H9 (cell line): ENCODE measurements around the gene TRAF5. TPM values are rescaled to one million over a fixed set of nuclear protein-coding genes. Genes with fewer than 3 reads are reported as not detected.
A peak's percentile ranks its signal among the peaks of the same experiment; 100 is the strongest.

Source experiments
- DNase-seq: peaks from one replicate; pipeline ENCODE4 v3.0.0-alpha.2; 2017
- H2AFZ ChIP-seq: one replicate; pipeline ENCODE4 v1.6.1; 2013; ENCODE audit warnings: mild to moderate bottlenecking, low read length, control low read depth, moderate library complexity
- H2AK5ac ChIP-seq: 2 replicates; pipeline ENCODE4 v1.6.1; 2013; ENCODE audit warnings: low read length, control low read depth, mixed read lengths; ENCODE audit not compliant: insufficient read length
- H2BK120ac ChIP-seq: one replicate; pipeline ENCODE4 v1.6.1; 2013; ENCODE audit warnings: low read depth, mild to moderate bottlenecking, low read length, control low read depth, inconsistent platforms; ENCODE audit not compliant: poor library complexity, severe bottlenecking
- H2BK12ac ChIP-seq: 2 replicates; pipeline ENCODE4 v1.6.1; 2013; ENCODE audit warnings: low read length, control low read depth, mixed read lengths, low read depth; ENCODE audit not compliant: insufficient read length
- H2BK15ac ChIP-seq: 2 replicates; pipeline ENCODE4 v1.6.1; 2013; ENCODE audit warnings: low read depth, low read length, control low read depth
- H2BK20ac ChIP-seq: one replicate; pipeline ENCODE4 v1.6.1; 2013; ENCODE audit warnings: low read depth, mild to moderate bottlenecking, low read length, control low read depth, inconsistent platforms; ENCODE audit not compliant: poor library complexity, severe bottlenecking
- H2BK5ac ChIP-seq: 2 replicates; pipeline ENCODE4 v1.6.1; 2013; ENCODE audit warnings: low read length, control low read depth, mixed read lengths; ENCODE audit not compliant: insufficient read length
- H3K14ac ChIP-seq: 2 replicates; pipeline ENCODE4 v1.6.1; 2013; ENCODE audit warnings: low read length, control low read depth; ENCODE audit not compliant: insufficient read depth
- H3K18ac ChIP-seq: 2 replicates; pipeline ENCODE4 v1.6.1; 2013; ENCODE audit warnings: low read depth, mild to moderate bottlenecking, mixed read lengths, low read length, control low read depth; ENCODE audit not compliant: insufficient read length
- H3K23ac ChIP-seq: 2 replicates; pipeline ENCODE4 v1.6.1; 2013; ENCODE audit warnings: low read length, control low read depth, mixed read lengths, low read depth; ENCODE audit not compliant: insufficient read length
- H3K23me2 ChIP-seq: 2 replicates; pipeline ENCODE4 v1.6.1; 2013; ENCODE audit warnings: low read depth, mild to moderate bottlenecking, mixed read lengths, low read length, control low read depth; ENCODE audit not compliant: insufficient read length, poor library complexity, severe bottlenecking
- H3K27ac ChIP-seq: 2 replicates; pipeline ENCODE4 v1.5.1; 2013; ENCODE audit warnings: low read length, control low read depth, mixed read lengths, low read depth; ENCODE audit not compliant: insufficient read length
- H3K27me3 ChIP-seq: 2 replicates; pipeline ENCODE4 v1.6.1; 2013; ENCODE audit warnings: low read length, control low read depth, inconsistent platforms; ENCODE audit not compliant: insufficient read depth
- H3K4ac ChIP-seq: 2 replicates; pipeline ENCODE4 v1.6.1; 2013; ENCODE audit warnings: low read depth, mild to moderate bottlenecking, control low read depth, inconsistent platforms, low read length, moderate library complexity
- H3K4me1 ChIP-seq: 2 replicates; pipeline ENCODE4 v1.6.1; 2013; ENCODE audit warnings: low read length, control low read depth, inconsistent platforms; ENCODE audit not compliant: insufficient read depth
- H3K4me2 ChIP-seq: 2 replicates; pipeline ENCODE4 v1.6.1; 2013; ENCODE audit warnings: low read length, control low read depth, mixed read lengths; ENCODE audit not compliant: insufficient read length, insufficient read depth
- H3K56ac ChIP-seq: 2 replicates; pipeline ENCODE4 v1.6.1; 2013; ENCODE audit warnings: low read depth, mild to moderate bottlenecking, mixed read lengths, low read length, control low read depth; ENCODE audit not compliant: insufficient read length
- H3K79me1 ChIP-seq: 2 replicates; pipeline ENCODE4 v1.6.1; 2013; ENCODE audit warnings: low read depth, mild to moderate bottlenecking, moderate library complexity, low read length, control low read depth, inconsistent platforms; ENCODE audit not compliant: insufficient read depth, poor library complexity, severe bottlenecking
- H3K79me2 ChIP-seq: 2 replicates; pipeline ENCODE4 v1.6.1; 2013; ENCODE audit warnings: low read length, control low read depth, inconsistent platforms; ENCODE audit not compliant: insufficient read depth
- H3K9ac ChIP-seq: 2 replicates; pipeline ENCODE4 v1.6.1; 2013; ENCODE audit warnings: low read length, control low read depth, mixed read lengths; ENCODE audit not compliant: insufficient read length; ENCODE audit errors: extremely low read depth
- H3K9me3 ChIP-seq: one replicate; pipeline ENCODE4 v1.6.1; 2013; ENCODE audit warnings: low read depth, low read length, inconsistent platforms; ENCODE audit not compliant: control insufficient read depth
- H3T11ph ChIP-seq: one replicate; pipeline ENCODE4 v1.6.1; 2013; ENCODE audit warnings: mild to moderate bottlenecking, low read length, control low read depth, inconsistent platforms
- H4K20me1 ChIP-seq: one replicate; pipeline ENCODE4 v1.6.1; 2013; ENCODE audit not compliant: control insufficient read depth, insufficient read length, insufficient read depth
- H4K5ac ChIP-seq: 2 replicates; pipeline ENCODE4 v1.6.1; 2013; ENCODE audit warnings: low read depth, mild to moderate bottlenecking, mixed read lengths, low read length, control low read depth; ENCODE audit not compliant: insufficient read length
- H4K8ac ChIP-seq: replicated peaks from 2 replicates; pipeline ENCODE4 v1.6.1; 2013; ENCODE audit warnings: low read length, control low read depth, mixed read lengths, low read depth; ENCODE audit not compliant: insufficient read length
- H4K91ac ChIP-seq: 2 replicates; pipeline ENCODE4 v1.6.1; 2013; ENCODE audit warnings: low read depth, mild to moderate bottlenecking, moderate library complexity, mixed read lengths, low read length, control low read depth; ENCODE audit not compliant: insufficient read length
- H3K27ac Mint-ChIP-seq, 3 experiments: 2 replicates in 2 of 3; 3 replicates in 1 of 3; pipeline ENCODE4 v1.8.0; 2020 to 2021; ENCODE audit warnings: mixed read lengths in 3 of 3, mild to moderate bottlenecking in 1 of 3, moderate library complexity in 1 of 3
- H3K27me3 Mint-ChIP-seq: 2 replicates; pipeline ENCODE4 v1.8.0; 2021; ENCODE audit warnings: low read depth, mild to moderate bottlenecking, moderate library complexity, mixed read lengths
- H3K36me3 Mint-ChIP-seq, 3 experiments: 2 replicates in 2 of 3; 3 replicates in 1 of 3; pipeline ENCODE4 v1.8.0; 2020 to 2021; ENCODE audit warnings: low read depth in 3 of 3, mixed read lengths in 3 of 3; ENCODE audit not compliant: insufficient read depth in 1 of 3
- H3K4me1 Mint-ChIP-seq, 2 experiments: 2 replicates each; pipeline ENCODE4 v1.8.0; 2020; ENCODE audit warnings: mixed read lengths in 2 of 2
- H3K4me3 Mint-ChIP-seq, 2 experiments: 2 replicates in 1 of 2; 3 replicates in 1 of 2; pipeline ENCODE4 v1.8.0; 2020 to 2021; ENCODE audit warnings: mild to moderate bottlenecking in 2 of 2, mixed read lengths in 2 of 2, moderate library complexity in 1 of 2
- H3K9me3 Mint-ChIP-seq, 2 experiments: 2 replicates in 1 of 2; 3 replicates in 1 of 2; pipeline ENCODE4 v1.8.0; 2020; ENCODE audit warnings: mild to moderate bottlenecking in 2 of 2, mixed read lengths in 2 of 2, moderate library complexity in 1 of 2
- WGBS: extraction: QIAGEN DNeasy Blood & Tissue Kit; methylation state at CpG from one replicate; pipeline ENCODE4 v1.1.7; 2013; ENCODE audit warnings: missing lambda C conversion rate, low lambda C conversion rate, mixed read lengths; ENCODE audit not compliant: insufficient read length; ENCODE audit errors: extremely low coverage; 5-methylcytosine and 5-hydroxymethylcytosine counted together
- total RNA-seq: library from RNA; stranded (reverse); gene quantifications from 2 replicates; pipeline ENCODE4 v1.2.1, GENCODE V29; 2021
- TF ChIP-seq, protein P1 (sequence below): fragments of 200-600 bp; sonication (generic); conservative IDR thresholded peaks from 3 replicates; pipeline ENCODE4 v1.8.0; 2021; ENCODE audit warnings: antibody characterized with exemption, mild to moderate bottlenecking

The TRAF5 gene
- total RNA-seq, 1 experiment from 2014 or later: 19.1 TPM

- H2BK120ac ChIP-seq: no peak overlapping the region
- H2AFZ ChIP-seq: no peak overlapping the region
- peaks cover 2 to 13% (median 11%) of the 10 kb centered on the region in 3 experiments; a peak in 4 of 7 replicates for H3K36me3 Mint-ChIP-seq
- no peaks in the 10 kb centered on the region for H3K27me3 ChIP-seq
- no peak overlapping the region; a peak in 2 of 5 replicates for H3K4me3 Mint-ChIP-seq
- no peaks in the 10 kb centered on the region for H3K9me3 Mint-ChIP-seq
- H3K18ac ChIP-seq: no peak overlapping the region
- H4K91ac ChIP-seq: no peak overlapping the region
- H3K9me3 ChIP-seq: no peaks in the 10 kb centered on the region
- no peak overlapping the region for H3K4ac ChIP-seq
- H3K27ac ChIP-seq: no peak overlapping the region
- H3K27me3 Mint-ChIP-seq: no peaks in the 10 kb centered on the region
- no peak overlapping the region for H4K8ac ChIP-seq
- H3K27ac Mint-ChIP-seq: peak overlapping the region; percentile 19 to 41 (median 24); a peak in 5 of 7 replicates
- no peak overlapping the region for H3K14ac ChIP-seq
- peaks cover 3% of the 10 kb centered on the region; the same call in 1 of the 2 replicates for H3K4me1 ChIP-seq
- H2BK20ac ChIP-seq: no peak overlapping the region
- H2BK15ac ChIP-seq: no peak overlapping the region
- H2BK5ac ChIP-seq: no peak overlapping the region
- H3K79me2 ChIP-seq: no peaks in the 10 kb centered on the region
- no peak for DNase-seq
- H3K9ac ChIP-seq: no peak overlapping the region
- no peaks in the 10 kb centered on the region for H3K79me1 ChIP-seq
- H4K5ac ChIP-seq: no peak overlapping the region
- no CpG with 5 or more reads among the region's 5 CpGs for WGBS
- H3K56ac ChIP-seq: no peak overlapping the region
- no peak overlapping the region for H3K4me2 ChIP-seq
- no peaks in the 10 kb centered on the region for H4K20me1 ChIP-seq
- no peak overlapping the region for H3T11ph ChIP-seq
- no peak overlapping the region for H3K23ac ChIP-seq
- H2BK12ac ChIP-seq: no peak overlapping the region
- H2AK5ac ChIP-seq: no peak overlapping the region
- TF ChIP-seq, protein P1, sequence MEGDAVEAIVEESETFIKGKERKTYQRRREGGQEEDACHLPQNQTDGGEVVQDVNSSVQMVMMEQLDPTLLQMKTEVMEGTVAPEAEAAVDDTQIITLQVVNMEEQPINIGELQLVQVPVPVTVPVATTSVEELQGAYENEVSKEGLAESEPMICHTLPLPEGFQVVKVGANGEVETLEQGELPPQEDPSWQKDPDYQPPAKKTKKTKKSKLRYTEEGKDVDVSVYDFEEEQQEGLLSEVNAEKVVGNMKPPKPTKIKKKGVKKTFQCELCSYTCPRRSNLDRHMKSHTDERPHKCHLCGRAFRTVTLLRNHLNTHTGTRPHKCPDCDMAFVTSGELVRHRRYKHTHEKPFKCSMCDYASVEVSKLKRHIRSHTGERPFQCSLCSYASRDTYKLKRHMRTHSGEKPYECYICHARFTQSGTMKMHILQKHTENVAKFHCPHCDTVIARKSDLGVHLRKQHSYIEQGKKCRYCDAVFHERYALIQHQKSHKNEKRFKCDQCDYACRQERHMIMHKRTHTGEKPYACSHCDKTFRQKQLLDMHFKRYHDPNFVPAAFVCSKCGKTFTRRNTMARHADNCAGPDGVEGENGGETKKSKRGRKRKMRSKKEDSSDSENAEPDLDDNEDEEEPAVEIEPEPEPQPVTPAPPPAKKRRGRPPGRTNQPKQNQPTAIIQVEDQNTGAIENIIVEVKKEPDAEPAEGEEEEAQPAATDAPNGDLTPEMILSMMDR: no peak
- no peaks in the 10 kb centered on the region for H3K23me2 ChIP-seq
- peaks cover 39 to 52% of the 10 kb centered on the region in 2 experiments for H3K4me1 Mint-ChIP-seq
These were observed 48.6 kb downstream of the TRAF5 start for GRCh38 chr1:211375146-211375818.
